SIG-M5 treated with dmso at 0.1 percent for 504 hours (cell line): ENCODE measurements around the gene FAM136A.
"Not testable (repeated sequence)": the region's sequence is repeated elsewhere in the genome, so short reads cannot be mapped to it uniquely, and the experiment has no call there.

Source experiments
- DNase-seq: peaks from one replicate; lab custom pipeline; 2025; ENCODE audit not compliant: unreplicated experiment; lab: John Stamatoyannopoulos, UW

The FAM136A gene

DNA sequence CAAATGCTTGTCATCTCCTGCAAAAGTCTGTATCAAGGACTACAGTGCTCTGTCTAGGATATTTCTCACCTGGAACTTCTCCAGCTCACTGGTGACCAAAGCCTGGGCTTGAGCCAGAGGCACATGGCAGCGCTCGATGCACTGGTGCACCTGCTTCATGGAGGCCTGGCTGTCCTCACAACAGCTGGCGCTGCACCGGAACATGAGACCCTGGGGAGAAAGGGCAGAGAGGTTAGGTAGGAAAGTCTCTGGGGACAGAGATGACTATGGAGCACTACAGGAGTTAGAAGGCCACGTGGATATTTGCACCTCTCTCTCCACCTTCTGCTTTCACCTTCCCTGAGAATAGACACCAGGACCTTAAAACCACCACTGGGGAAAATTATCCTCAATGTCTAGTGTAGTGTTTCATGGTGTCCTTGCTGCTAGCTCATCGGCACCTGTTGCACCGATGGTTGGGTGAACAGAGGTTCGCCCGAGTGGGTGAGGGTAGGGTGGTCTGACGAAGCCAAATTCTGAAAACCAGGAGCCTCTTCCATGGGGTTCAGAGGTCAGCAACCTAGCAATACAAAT, 1.0 kb downstream of the FAM136A start:
- DNase-seq = no peak

DNA sequence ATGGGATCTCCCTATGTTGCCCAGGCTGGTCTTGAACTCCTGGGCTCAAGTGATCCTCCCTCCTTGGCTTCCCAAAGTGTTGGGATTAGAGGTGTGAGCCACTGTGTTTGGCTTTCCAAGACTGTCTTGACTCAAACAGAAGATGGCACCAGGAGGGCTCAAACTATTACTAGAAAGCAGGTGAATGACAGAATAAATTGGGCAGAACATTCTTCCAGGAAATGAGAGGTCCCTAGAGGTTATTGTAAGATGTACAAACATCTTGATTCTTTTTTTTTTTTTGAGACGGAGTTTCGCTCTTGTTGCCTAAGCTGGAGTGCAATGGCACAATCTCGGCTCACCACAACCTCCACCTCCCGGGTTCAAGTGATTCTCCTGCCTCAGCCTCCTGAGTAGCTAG, 4.0 kb downstream of the FAM136A start:
- DNase-seq = not testable (repeated sequence)

DNA sequence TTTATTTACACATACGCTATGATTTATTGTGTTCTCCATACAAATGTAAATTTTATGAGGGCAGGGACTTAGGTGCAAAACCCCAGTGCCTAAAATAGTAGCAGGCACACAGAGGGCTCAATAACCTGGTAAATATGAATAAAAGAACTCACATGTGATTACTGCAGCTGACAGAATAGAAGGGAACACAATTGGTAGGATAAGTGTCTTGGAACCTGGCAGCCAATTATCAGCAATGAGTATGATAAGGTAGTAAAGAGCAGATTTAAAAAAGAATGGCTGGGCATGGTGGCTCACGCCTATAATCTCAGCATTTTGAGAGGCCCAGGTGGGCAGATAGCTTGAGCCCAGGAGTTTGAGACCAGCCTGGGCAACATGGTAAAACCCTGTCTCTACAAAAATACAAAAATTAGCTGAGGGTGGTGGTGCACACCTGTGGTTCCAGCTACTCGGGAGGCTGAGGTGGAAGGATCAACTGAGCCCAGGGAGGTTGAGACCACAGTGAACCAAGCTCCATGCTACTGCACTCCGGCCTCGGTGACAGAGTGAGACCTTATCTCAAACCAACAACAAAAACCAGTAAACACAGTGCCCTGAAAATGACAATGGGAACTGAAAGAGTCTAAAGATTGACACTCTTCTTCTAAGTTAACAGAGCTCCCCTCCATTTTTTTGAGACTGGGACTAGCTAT, 18.2 kb downstream of the FAM136A start:
- no peak for DNase-seq

DNA sequence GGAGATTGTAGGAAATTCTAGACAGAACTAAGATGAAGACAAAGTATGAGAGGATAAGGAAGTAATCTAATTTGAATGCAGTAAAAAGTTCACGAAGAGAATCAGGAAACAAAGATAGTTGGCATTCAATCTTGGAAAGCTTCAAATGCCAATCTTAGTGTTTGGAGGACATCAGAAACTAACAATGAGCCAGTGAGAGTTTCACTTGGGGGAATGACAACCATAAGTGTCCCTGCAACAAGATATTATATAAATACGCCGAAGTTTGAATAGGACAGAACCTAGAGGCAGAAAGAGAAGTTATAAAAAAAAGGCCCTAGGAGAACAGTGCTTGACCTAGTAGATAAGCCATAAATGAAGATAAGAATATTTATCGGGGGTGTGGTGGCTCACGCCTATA, 19.4 kb downstream of the FAM136A start:
- DNase-seq = no peak

DNA sequence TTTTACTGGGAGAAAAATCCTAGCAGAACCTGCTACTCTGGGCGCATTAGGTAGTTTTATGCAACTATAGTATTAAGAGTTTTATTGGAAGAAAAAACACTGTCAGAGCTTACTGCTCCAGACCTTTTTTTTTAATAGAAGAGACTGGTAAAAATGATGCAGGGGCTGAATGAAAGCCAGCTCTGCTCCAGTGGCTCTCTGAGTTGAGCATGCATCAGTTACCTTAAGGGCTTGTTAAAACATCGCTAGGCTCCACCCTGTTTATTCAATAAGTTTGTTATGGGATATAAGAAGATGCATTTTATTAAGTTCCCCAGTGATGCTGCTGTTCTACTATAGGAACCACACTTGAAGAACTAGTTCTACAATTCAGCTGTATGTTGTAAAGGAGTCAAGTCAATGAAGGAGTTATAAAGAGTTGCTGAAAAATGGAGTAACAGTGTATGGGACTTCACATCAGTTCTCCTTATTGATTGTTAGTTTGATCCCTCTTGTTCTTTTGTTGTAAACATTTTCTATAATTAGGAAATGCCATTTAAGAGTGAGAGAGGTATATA, 21.5 kb downstream of the FAM136A start:
- DNase-seq = no peak

DNA sequence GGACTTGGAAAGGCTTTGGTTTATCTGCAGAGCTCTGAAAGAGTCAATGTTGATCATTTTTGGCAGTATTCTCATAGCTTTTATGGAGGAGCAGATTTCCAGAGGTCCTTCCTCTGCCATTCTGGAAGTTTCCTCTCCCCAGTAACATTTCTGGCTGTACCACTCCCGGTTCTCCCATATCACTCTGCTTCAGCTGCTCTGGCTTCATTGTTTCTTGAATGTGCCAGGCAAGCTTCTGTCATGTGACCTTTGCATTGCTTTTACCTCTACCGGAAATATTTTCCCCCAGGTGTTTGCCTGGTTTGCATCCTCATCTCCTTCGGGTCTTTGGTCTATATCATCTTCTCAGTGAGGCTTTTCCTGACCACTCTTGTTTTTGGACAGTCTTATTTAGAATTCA, 31.5 kb downstream of the FAM136A start:
- DNase-seq = no peak

DNA sequence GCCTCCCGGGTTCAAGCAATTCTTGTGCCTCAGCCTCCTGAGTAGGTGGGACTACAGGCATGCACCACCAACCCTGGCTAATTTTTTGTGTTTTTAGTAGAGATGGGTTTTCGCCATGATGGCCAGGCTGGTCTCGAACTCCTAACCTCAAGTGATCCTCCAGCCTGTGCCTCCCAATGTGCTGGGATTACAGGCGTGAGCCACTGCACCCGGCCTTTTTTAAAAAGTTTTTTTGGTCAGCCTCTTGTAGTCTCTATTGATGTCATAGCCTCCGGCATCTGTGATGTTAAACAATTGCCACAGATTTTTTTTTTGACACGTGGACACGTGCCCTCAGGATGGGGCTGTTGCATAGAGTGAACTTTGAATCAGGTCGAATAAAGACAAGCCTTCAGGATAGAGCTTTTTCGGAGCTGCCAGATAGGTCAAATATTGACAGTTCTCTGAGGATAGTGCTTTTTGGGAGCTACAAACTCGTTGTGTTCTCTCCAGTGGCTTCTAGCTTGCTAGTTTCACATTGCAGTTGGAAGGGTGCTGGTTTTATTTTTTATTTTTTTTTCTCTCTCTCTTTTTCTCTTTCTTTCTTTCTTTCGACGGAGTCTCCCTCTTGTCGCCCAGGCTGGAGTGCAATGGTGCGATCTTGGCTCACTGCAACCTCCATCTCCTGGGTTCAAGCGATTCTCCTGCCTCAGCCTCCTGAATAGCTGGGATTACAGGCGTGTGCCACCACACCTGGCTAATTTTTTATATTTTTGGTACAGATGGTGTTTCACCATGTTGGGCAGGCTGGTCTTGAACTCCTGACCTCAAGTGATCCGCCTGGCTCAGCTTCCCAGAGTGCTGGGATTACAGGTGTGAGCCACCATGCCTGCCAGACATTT, 32.2 kb downstream of the FAM136A start:
- DNase-seq = not testable (repeated sequence)

DNA sequence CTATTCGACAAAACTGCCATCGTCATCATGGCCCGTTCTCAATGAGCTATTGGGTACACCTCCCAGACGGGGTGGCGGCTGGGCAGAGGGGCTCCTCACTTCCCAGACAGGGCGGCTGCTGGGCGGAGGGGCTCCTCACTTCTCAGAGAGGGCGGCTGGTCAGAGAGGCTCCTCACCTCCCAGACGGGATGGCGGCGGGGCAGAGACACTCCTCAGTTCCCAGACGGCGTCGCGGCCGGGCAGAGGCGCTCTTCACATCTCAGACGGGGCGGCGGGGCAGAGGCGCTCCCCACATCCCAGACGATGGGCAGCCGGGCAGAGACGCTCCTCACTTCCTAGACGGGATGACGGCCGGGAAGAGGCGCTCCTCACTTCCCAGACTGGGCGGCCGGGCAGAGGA, 34.9 kb downstream of the FAM136A start:
- DNase-seq = not testable (repeated sequence)

DNA sequence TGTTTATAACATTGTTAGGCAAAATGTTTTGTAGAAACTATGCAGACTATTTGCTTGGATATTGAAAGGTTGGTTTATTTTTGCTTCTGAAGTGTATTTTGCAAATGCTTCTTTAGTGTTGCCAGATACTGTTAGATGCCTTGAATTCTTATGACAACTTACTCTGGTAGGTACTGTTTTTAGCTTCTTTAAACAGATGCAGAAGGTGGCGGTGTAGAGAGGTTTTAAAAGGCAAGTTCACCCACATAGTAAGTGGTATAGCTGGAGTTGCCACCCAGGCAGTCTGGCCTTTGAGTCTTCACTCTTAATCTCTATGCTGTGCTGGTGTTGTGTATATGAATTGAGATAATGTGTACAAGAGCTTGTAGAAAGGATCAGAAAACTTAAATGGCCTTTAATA, 40.4 kb downstream of the FAM136A start:
- DNase-seq = no peak

DNA sequence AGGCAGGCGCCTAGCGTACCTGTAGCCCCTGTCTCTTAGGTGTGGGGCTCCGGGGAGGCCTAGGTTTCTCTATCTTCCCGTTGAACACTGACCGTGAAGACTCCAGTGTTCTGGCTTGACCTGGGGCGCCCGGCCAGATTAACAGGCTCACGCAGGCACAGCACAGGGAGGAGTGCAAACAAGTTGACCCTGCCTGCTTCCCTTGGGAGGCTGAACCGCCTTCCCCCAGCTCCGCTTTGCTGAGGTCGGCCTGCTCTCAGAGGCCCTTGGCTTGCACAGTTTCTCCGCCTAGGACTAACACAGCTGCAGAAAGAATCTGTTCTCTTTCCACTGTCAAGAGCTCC, 43.4 kb downstream of the FAM136A start:
- DNase-seq = no peak

DNA sequence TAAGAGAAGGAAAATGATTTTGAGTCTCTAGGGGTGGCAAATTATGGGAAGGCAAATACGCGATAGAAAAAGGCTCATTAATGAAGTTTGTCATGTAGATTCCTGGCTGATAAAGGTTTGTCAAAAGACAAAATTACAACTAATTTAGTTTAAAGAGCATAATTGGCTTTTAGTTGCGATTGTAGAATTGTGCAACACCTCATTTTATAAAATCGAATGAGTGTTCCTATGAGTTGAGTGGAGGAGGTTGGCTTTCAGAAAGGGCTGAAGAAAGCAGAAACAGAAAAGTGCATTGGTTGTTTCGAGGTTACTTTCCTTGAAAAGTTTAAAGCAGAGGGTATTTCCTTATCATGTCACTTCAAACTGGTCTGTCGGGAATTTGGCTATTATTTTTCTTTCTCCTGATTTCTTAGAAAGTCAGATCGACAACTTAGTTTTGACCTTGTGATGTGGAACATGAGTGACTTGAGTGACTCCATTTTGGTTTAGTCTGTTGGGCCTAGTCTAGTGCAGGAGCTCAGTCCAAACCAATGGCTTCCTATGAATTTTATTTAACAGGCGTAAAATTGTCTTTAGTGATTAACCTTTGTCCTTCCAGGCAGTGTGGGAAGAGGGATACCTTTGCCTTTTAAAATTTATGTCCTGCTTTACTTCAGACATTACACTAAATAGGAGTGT, 46.1 kb downstream of the FAM136A start:
- DNase-seq = no peak

DNA sequence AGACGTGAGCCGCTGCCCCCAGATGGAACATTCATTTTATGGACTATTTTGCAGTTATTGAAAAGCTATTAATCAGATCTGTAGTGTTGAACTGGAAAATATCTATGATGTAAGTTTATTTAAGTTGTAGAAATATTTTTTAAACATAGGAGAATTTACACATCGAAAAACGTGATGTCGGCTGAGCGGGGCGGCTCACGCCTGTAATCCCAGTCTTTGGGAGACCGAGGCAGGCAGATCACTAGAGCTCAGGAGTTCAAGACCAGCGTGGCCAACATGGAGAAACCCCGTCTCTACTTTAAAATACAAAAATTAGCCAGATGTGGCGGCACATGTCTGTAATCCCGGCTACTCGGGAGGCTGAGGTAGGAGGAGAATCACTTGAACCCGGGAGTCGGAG, 51.4 kb downstream of the FAM136A start:
- DNase-seq = no peak

DNA sequence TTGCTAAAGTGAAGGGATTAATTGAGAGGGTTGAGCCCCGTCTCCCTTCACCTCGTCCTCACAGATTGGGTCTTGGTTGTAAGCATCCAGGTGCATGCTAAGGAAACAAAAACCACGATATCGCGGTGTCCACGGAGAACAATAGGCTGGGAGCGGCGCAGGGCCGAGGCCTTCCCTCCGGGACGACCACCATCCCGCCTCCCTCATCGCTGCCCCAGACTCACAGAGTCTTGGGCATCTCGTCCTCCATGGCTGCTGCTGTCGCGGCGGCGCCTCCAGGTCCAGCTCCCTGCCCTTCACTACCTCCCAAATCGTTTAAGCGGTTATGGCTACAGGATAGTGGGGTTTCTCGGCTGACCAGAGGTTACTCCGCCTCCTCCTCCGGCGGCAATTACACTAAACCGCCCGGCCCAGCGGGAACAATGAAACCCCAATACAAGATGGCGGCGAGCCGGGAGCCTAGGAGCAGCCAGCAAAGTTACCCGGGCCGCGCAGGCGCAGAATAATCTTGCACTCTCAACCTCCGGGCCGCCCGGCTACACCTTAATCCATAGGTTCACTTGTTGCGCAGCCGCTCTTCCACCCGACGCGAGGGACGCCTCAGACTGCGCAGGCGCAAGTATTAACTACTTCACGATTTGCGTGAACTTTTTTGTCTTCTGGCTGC, 53.6 kb downstream of the FAM136A start, which contains the start of gene TIA1:
Gene TIA1, minus strand, starts transcription at position 448 of the 667 bp plus-strand sequence. Its CDS starts 198 bp downstream, at position 250.
- DNase-seq = peak; percentile 99

DNA sequence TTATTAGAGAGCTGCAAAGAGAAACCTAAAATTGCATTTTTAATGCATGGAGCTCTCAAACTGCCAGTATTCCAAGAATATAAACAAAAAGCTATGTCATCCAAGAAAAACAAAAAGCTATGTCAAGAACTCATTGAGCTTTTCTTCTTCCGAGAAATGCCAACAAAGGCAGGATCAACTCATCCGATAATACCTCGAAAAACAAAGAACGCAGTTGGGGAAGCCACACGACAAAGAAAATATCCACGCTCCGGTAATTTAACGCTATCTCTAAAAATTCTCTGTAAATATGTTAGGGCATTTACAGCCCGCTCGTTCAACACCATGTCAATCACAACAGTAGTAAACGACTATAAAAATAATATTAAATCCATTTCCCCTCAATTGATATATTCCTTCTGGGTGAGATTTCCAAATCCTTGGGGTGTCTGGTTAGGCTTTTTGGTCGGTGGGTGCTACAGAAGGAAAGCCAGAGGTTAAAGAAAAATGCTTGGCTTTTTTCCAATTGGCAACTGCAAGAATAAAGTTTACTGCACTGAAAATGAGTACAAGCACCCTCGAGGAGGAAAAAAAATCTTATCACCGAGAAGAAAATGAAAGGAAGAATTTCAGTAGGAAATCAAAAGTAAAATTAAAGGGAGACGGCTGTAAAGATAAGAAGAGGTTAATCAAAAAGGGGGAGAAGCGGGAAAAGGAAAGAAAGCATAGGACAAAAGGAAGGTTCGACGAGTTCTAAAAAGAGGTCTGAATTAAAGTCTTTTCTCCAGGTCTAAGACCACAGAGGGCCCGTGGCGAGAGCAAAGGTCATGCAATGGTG, 54.3 kb downstream of the FAM136A start:
- peak; percentile 38 for DNase-seq
